Measurements from ENCODE around the gene IGF2BP2. TPM values are rescaled to one million over a fixed set of nuclear protein-coding genes. Genes with fewer than 3 reads are reported as not detected.

Gene IGF2BP2
- total RNA-seq, 2 donors from 2014 or later = 12.8 to 14.2 TPM

Small RNA genes lying within 50 kb of the gene (microRNA-seq; reads per million reads assigned to microRNA genes)
- 0 reads per million in 2 donors for gene MIR548AQ

Other genes with a start within 250 kb of the IGF2BP2 start
- gene SENP2, start 238.7 kb downstream of the IGF2BP2 start, total RNA-seq = 10 to 100 TPM; 25.4 to 28.9 TPM
- 10 to 100 TPM; 56.3 to 71.8 TPM for gene TRA2B, start 113.0 kb upstream of the IGF2BP2 start, total RNA-seq